Stimulated activated CD4-positive, alpha-beta T cell treated with anti-CD3 and anti-CD28 coated beads, Interleukin-2, amount 100 ng/mL, for 24 hours (primary cell): ENCODE results near the gene USH2A.

ENCODE experiments used
- DNase-seq, 2 donors: peaks; one replicate each; pipeline ENCODE4 v3.0.0-alpha.2; 2020

Gene USH2A

DNA sequence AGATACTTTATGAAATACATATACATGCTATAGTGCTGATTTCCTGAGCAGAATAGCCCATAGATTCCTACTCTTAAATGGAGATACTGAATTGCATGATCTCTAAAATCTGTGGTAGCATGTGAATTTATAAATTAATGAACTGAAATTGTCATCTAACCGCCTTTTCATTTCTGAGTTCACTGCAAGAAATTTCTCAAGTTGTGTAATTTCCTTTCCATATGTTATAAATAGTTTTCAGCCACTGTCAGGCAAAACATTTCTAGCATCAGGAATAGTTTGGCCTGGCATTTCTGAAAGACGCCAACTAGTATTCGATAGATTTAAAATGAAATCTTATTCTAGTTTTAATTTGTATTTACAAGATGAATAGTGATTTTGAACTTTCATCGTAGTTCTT is 310.1 kb downstream of the USH2A start:
- DNase-seq = no peak

DNA sequence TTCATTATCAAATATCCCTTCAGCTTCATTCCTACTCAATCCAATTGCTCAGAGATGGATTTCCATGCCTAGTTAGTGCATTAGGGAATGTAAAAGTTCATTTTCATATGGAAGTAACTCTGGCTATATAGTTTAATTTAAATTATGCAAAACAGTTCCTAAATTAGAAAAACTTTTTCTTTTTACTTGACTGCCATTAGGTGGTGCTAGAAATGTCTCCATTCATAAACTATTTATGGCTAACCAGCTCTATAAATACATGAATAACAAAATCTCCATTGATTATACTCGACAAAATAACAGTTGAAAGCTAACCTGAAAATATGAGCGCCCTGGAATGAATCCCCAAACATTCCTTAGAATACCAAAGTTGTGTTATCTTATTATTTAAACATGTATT is 311.4 kb downstream of the USH2A start:
- DNase-seq = no peak

DNA sequence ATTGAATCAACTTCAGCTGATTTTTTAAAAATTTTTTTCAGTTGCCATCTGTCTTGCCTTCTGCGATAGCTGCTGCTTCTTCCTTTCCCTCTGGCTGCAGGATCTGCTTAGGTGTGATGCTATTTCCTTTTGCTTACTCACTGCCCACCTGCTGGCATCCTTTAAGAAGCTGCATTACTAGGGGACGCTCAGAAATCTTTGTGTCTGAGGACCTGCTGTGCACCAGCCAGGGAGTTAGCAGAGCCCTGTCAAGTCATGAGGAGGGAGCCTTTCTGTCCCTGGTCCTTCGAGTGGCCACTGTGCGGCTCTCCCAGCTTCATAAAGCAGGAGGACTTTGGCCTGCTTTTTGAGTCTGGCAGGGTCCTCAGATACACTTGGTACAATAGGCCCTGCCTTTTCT is 327.8 kb downstream of the USH2A start:
- DNase-seq = no peak

DNA sequence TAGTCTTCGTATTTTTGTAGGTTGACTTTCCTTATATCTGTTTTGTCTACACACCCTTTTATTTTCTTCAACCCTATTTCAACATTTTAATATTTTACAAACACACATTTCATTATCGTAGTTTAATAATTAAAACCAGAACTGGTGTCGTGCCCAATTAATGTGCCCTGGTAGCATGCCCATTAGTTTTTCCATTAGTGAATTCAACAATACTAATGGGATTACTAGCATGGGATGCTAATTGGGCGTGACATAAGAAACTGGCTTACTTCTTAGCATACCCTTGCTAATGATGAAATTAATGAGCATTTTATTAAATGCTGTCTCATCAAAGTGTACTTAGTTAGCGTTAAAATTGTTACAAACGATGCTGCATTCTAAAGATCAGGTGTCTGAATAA is 332.7 kb downstream of the USH2A start:
- DNase-seq = no peak

DNA sequence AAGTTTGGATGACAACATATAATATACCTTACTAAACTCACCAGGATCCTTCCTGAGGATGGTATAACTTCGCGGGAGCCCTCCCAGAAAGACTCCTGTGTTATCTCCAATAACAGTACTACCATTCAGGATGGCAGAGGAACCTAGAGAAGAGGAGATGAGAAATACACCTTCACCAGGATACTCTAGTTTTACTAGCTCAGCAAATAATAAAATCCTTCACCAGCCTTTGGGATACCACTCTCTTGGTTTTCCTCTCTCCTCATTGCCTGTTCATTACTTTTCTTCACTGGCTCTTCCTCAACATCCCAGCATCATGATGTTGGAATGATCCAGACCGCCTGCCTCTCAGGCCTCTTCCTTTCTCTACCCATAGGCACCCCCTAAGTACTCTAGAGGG is 336.6 kb downstream of the USH2A start:
- no peak for DNase-seq

DNA sequence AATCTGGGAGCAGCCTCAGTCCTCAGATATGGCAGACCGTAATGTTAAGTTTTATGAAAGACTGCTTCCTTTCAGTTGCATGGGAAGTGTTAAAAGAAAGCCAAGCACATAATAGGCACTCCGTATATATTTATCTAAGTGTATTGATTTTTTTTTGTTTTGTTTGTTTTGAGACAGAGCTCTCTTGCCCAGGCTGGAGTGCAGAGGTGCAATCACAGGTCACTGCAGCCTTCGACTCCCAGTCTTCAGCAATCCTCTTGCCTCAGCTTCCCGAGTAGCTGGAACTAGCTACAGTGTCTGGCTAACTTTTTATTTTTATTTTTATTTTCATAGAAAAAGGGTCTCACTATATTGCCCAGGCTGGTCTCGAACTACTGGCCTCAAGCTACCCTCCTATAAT is 341.8 kb downstream of the USH2A start:
- DNase-seq = no peak

DNA sequence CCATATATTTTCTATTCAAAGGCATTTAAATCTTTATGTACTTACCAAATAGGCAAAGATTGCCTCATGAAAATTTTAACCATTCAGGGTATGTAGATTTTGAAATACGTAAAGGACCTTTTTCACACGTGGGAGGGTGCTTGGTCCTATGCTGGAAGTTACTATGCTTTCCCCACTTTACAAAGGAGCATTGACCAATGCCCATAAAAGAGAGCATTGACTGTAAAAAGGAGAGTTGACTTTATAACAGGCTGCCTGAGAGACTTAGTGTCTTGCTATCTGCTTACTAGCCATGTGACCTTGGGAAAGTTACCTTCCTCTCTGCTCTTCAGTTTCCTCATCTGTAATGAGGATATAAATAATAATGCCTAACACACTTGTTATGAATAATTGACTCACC is 346.5 kb downstream of the USH2A start:
- no peak for DNase-seq

DNA sequence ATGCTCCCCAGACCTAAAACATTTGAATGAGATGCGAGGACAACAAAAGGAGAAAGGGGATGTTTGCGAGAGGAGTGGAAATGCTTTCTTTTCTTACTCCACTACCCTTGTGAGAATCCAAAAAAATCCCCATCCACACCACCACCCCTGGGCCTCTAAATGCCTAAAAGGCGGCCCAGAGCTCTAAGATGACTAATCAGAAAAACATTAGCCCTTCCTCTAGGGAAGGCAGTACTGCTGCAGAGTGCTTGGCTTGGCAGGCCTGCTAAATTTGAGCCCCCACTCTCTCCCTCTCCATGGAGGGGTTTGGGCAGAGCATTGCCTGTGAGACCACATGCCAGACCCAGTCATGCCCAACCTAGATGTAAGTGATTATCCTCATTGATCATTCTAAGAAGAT is 347.9 kb downstream of the USH2A start:
- no peak for DNase-seq

DNA sequence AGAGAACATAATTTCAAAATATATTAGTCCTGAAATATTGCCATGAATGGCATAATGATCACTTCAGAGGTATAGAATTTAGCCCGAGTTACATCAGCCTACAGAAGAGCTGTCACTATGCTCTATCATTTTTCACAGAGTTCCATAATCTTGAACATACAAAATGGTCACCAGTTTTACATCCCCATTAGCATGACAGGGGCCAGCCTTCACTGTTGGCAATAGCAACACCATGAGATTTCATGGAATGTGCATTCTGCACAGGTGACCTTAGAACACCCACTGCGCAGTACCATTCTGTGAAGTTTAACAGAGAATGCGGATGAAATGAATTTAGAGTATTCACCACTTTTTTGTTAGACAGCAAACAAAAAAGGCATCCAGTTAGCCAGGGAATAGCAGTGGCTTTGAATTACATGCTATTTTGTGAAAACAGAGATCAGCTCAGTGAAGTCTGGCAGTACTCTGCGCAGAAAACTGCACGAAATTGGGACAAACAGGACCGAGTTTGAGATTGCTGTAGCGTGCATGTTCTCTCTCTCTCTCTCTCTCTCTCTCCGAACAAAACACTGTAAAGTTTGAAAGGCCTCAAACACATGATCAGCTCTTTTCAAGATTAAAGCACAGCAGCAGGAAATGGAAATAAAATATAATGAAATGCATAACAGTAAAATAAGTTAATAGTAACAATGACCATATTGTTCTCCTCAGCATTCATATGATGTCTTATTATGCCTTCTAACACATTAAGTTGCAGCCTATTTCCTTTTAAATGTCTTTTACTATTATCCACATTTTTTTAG is 349.3 kb downstream of the USH2A start:
- DNase-seq = no peak

DNA sequence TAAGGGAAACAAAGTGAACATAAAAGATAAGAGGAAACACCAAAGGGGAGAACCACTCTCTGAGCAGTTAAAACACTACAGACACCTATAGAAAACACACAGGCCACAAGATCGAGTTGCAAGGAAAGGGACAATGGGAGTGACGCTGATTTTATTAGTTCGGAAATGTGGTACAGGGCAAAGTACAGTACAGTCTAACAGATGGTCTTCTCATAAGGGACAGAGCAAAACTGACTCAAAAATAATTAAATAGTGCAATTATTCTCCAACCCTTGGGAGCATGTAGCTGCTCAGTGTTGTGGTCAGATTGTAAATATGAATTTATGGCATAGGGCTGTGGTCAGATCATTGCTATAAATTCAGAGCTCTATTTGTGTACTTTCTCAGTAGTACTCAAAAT is 352.0 kb downstream of the USH2A start:
- no peak for DNase-seq

DNA sequence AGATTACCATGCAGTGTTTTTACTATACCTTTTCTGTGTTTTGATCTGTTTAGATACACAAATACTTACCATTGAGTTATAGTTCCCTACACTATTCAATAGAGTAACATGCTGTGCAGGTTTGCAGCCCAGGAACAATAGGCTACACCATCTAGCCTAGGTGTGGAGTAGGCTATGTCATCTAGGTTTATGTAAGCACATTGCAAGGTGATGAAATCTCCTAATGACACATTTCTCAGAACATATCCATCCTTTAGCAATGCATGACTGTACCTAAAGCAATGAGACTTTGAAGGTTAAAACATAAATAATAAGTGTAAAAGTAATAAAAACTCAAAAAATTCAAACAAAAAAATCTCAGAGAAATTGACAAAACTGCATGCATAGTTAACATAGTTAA is 358.6 kb downstream of the USH2A start:
- no peak for DNase-seq

DNA sequence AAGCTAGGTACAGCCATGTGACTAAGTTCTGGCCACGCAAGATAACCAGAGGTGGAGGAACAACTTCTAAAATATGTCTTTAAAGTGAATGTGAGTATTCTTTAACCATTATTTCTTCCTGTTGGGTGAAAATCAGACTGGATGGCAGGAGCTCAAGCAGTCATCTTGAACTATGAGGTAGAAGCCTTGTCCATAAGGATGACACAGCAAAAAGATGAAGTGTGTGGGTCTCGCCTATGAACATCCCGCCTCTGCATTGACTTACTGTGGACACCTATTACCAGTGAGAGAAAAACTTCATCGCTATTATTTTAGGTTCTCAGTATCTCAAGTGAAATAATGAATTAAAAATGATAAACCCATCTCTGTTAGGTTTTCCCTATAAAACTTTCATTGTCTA is 365.3 kb downstream of the USH2A start:
- no peak for DNase-seq

DNA sequence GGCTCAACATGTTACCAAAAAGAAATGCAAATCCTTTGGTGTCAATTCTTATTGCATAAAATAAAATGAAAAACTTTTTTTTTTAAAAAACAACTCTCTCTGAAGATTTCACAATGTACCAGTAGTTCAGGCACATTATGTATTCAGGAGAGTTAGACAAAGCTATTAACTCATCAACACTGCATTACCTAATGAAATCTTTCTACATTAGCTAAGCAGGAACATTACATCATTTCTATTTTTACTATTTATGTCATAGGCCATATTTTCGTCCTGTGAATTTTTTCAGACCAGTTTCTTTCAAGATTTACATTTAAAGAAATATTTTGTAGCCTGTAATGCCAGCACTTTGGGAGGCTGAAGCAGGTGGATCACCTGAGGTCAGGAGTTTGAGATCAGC is 366.2 kb downstream of the USH2A start:
- DNase-seq = no peak

DNA sequence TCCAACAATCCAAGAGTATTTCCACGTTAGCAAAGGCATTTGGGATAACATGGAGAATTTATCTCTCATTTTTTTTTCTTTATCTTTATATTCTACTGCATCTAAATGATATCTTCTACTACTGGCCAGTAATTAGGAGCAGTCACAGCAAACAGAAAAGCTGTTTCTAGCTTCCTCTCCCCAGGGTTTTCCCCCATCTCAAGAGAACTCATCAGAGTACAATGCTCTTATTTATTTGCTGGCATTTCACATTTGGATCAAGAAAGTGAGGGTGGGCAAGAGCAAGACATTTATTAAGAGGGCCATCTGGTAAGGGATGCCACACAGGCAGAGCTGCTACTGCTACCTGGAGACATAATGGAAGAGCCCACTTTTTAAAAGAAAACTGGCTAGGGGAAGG is 368.2 kb downstream of the USH2A start:
- no peak for DNase-seq

DNA sequence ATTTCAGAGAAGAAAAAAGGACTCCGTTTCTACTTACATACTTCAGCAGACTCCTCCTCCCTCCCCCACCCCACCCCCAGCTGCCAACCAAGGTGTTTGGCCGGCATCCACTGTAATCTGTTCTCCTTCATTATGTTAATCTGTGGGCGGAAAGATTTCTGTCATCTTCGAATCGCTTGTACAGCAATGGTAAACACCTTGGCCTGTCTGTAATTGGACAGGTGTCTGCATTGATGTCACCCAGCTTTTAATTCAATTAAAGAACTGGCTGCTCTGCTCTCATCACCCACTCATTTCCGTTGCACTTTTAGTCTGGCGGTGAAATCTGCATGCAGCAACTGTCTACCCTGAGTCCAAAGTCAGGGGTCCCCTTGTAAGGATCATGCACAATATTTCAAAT is 368.6 kb downstream of the USH2A start:
- no peak for DNase-seq

DNA sequence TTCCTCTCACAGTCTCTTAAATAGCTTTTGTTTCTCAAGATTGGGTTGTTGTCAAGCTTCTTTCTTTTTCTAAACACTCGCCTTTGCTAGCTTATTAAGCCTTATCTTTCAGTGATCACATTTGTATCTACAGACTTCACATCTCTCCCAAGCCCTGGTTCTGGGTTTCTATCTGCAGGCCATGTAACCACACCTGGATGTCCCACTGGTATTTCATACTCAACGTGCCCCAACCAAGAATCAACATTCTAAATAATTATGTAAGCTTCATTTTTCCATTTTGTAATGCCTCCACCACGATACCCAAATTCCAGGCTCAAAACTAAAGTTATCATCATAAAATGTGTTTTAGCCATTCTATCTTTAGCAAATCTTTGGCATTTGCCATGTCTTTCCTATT is 372.2 kb downstream of the USH2A start:
- no peak for DNase-seq

DNA sequence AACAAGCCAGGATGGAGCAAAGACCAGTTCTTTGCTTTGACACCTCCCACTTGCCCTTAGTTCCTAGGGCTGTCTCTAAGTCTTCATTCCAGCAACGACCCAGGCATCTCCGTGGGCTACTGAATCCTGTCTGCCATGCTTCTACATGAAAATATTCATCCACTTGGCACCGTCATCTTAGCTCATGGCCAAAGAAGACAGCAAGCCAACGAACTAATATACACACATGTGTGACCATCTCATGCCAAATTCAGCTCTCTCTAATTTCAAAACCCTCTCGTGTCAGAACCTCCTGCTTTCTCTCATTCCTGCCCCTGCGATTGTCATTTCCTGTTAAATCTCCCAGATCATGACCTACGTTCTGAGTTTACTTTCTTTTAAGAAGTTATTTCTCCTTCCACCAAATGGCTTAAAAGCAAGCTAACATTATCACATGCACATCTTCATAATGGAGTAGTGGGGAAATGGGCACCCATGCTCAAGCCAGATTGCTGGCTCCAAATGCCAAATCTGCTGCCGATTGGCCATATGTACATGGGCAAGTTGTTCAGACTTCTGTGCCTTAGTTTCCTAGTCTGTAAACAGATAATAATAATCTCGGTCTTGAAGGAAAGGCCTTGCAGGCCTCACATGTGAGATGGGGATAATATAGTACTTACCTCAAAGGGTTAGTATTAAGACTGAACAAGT is 373.4 kb downstream of the USH2A start:
- no peak for DNase-seq

DNA sequence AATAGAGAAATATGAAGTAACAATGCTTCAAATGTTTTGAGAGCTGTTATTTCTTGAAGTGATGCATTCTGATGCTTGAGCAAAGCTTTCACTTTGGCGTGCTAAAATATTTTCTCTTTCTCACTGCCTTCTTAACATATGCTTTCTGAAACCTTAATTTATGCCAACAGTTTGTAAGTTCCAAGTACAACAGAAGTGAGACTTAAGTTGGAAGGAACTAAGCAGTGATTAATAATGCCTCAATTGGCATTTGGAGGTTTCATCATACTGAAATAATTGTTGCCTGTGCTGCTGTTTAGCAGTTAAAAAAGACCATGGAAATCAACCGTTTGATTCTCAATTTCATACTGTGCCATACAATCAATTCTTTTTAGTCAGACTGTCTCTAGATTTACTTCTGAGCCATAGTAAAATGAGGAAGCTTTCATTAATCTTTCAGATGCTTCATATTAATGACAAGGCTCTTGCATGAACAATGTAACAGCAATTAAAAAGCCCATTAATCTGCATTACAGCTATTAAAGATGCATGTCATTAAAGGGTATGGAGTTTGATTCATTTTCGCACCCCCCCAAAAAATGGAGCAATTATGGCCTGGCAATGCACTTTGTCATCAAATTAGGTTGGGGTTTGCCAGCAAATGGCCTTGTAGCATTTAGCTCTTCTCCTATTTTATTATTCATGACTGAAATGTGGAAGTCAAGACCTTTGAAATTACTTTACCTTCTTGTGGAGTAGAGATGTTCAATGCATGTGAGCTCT is 375.3 kb downstream of the USH2A start:
- no peak for DNase-seq

DNA sequence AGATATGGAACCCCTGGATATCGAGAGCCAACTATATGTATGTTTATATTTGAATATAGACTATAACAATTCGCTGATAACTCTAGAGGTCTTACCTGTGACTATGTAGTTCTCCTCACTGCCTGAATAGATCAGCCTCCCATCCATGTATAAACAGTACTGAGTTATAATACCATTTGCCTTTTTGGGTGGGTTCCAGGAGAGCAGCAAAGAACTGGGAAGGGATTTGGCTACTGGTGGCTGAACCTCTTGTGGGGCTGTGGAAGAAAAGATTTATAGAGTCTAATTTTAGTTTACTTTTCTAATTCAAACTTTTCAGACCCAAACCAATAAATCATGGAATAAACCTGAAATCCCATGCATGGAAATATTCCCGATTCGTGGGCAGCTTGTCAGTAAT is 376.9 kb downstream of the USH2A start:
- DNase-seq = no peak

DNA sequence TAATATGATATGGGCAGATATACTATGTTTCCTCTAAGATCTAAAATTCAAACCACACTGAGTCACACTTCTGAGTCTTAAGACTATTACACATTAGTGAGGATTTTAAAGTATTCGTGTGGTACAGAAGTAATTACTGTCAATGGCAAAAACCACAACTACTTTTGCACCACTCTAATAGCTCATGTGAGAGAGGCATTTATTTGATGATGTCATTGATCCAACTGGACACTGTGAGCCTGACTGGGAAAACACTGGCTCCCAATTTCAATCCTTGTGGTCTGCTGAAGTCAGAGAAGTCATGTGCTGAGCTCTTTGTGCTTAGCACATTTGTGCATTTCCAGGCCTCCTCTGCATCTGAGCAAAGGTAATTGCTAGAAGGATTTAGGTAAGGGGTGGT is 377.8 kb downstream of the USH2A start:
- DNase-seq = no peak

DNA sequence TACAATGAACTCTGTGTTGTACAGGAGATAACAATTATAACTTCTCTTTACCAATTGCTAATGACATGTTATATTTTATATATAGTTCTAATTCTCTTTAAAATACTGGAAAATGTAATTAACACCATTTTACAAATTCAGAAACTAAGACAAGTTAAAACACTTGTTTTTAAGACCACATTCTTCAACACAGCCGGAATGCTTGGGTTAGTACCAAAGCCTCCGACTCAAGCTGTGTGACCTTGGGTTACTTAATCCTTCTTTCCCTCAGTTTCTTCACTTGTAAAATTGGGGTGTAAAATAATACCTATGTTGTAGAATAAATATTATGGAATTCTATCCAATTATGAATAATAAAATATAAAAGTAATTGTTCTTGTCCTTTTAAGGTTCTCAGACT is 378.7 kb downstream of the USH2A start:
- DNase-seq = no peak

DNA sequence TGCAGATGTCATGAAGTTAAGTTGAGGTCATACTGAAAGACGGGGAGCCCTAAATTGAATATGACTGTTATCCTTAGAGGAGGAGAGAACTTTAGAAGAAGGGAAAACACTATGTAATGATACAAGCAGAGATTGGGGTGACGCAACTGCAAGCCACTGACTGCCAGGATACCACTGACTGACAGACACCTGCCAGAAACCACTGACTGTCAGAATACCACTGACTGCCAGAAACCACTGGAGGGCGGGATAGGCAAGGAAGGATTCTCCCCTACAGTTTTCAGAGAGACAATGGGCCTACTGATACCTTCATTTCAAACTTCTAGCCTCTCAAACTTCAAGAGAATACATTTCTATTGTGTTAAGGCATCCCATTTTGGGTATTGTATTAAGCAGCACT is 388.7 kb downstream of the USH2A start:
- DNase-seq = no peak

DNA sequence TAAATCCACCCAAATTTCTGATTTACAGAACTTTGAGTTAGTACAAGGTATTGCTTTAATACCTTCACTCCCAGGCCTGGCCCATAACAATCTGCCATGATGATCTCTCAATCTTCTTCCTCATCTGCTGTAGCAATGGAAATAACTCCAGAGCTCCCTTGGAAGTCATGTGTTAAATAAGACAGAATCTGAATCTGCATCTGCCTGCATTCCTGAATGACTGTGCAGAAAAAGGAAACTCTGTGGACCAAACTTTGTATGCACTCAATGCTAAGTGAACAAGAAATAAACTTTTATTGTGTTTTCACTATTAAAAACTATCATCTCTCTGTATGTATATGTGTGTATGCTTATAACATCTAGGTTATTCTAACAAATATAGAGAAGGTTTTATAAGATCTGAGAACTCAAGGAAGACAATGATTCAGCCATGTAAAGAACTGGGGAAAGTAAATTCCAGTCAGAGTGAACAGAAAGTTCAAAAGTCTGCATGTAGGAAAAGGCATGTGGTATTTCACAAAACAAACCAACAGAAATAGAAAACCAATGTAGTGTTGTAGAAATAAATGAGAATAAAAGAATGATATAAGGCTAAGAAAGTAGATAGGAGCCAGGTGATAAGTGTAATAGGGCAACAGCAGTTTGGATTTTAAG is 390.2 kb downstream of the USH2A start:
- no peak for DNase-seq

DNA sequence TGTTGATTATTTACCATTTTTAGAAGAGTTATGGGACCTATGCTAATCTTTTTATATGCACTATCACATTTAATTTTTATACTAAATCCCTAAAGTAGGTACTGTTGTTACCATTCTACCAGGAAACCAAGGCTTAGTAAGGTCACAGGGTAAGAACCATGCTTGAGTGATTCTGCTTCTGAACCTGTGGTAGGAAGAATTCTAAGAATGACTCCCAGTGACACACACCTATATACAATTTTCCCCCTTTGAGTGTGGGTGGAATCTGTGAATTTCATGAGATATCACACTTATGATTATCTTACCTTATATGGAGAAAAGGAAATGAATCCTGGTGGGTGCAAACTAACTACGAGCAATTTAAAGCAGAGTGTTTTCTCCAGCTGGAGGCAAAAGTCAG is 391.0 kb downstream of the USH2A start:
- no peak for DNase-seq
